Endothelial cell of umbilical vein (primary cell): Measurements from ENCODE around the gene CTSD.

Source experiments
- CTCF ChIP-seq, 2 donors: IDR thresholded peaks; 1 replicate in 1 of 2; 2 replicates in 1 of 2; pipeline ENCODE4 v1.5.1; 2011; ENCODE audit warnings: low read length in 2 of 2, mild to moderate bottlenecking in 2 of 2, moderate library complexity in 2 of 2, control low read depth in 1 of 2, inconsistent platforms in 1 of 2, low read depth in 1 of 2; ENCODE audit not compliant: insufficient read depth in 1 of 2; ENCODE audit errors: extremely low read depth in 1 of 2
- JUN ChIP-seq: IDR thresholded peaks from 2 replicates; pipeline ENCODE4 v1.6.1; 2011; ENCODE audit warnings: borderline replicate concordance, low read depth; ENCODE audit not compliant: insufficient read length, insufficient read depth
- POLR2AphosphoS5 ChIP-seq: IDR thresholded peaks from 2 replicates; pipeline ENCODE4 v1.6.1; 2012; ENCODE audit warnings: low read depth, mild to moderate bottlenecking, control low read depth, low read length, moderate library complexity; ENCODE audit not compliant: insufficient read depth
- TF ChIP-seq, protein P1 (sequence below): IDR thresholded peaks from 2 replicates; pipeline ENCODE4 v1.6.1; 2011; ENCODE audit not compliant: insufficient read depth, insufficient read length

DNA sequence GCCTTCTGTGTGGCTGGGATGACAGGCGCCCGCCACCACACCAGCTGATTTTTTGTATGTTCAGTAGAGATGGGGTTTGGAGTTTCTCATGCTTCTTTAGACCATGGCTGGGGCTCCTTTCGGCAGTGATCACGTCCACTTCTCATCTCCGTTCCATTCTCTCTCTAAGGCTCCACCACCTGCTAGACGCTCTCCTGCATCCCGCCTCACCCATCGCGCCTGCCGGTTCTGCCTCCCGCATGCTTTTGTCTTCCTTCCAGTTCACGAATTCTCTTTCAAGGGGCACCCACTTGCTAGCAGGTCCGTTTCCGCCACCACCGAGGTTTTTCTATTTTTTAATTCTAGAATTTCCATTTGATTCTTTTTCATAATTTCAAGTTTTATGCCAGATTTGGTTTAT is 49.1 kb upstream of the CTSD start:
- TF ChIP-seq CTCF (IDR thresholded peaks at IDR 0.05; ENCODE audit: extremely low read depth in 1 of 2, insufficient read depth in 1 of 2, low read depth in 1 of 2, low read length in 2 of 2) (no peak), JUN (no peak), POLR2AphosphoS5 (no peak)
- TF ChIP-seq, protein P1, sequence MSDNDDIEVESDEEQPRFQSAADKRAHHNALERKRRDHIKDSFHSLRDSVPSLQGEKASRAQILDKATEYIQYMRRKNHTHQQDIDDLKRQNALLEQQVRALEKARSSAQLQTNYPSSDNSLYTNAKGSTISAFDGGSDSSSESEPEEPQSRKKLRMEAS: no peak
